Neural crest cell (in vitro differentiated cells): Measurements from ENCODE around the gene HOXD8. TPM values are rescaled to one million over a fixed set of nuclear protein-coding genes. Genes with fewer than 3 reads are reported as not detected.
A peak's percentile ranks its signal among the peaks of the same experiment; 100 is the strongest.

ENCODE experiments used
- DNase-seq: peaks from one replicate; pipeline ENCODE4 v3.0.0; 2021; ENCODE audit warnings: low read depth, mixed read lengths, low spot score
- H3K27ac Mint-ChIP-seq: one replicate; pipeline ENCODE4 v1.8.0; 2021; ENCODE audit warnings: mild to moderate bottlenecking, mixed read lengths; ENCODE audit not compliant: unreplicated experiment
- H3K27me3 Mint-ChIP-seq: 2 replicates; pipeline ENCODE4 v1.8.0; 2021; ENCODE audit warnings: low read depth, mild to moderate bottlenecking, mixed read lengths
- H3K36me3 Mint-ChIP-seq: 2 replicates; pipeline ENCODE4 v1.8.0; 2021; ENCODE audit warnings: low read depth, mild to moderate bottlenecking, mixed read lengths
- H3K4me1 Mint-ChIP-seq: 2 replicates; pipeline ENCODE4 v1.8.0; 2021; ENCODE audit warnings: mixed read lengths
- H3K4me3 Mint-ChIP-seq: one replicate; pipeline ENCODE4 v1.8.0; 2021; ENCODE audit warnings: mild to moderate bottlenecking, mixed read lengths
- H3K9me3 Mint-ChIP-seq: 2 replicates; pipeline ENCODE4 v1.8.0; 2021; ENCODE audit warnings: mixed read lengths
- CTCF ChIP-seq: fragments of 200-600 bp; sonication (generic); conservative IDR thresholded peaks from 2 replicates; pipeline ENCODE4 v1.5.0; 2021; ENCODE audit warnings: antibody characterized with exemption, mild to moderate bottlenecking
- total RNA-seq: library from RNA; stranded (reverse); gene quantifications from 2 replicates; pipeline ENCODE4 v1.2.1, GENCODE V29; 2021

The HOXD8 gene
- total RNA-seq, 1 donor from 2014 or later = not detected

- Mint-ChIP-seq H3K27ac (no peak overlapping the region), H3K9me3 (no peaks in the 10 kb centered on the region), H3K36me3 (peaks cover 6% of the 10 kb centered on the region), H3K4me3 (peak overlapping the region; percentile 66), H3K27me3 (peaks cover 96% of the 10 kb centered on the region), H3K4me1 (peaks cover 13% of the 10 kb centered on the region)
- no peak for TF ChIP-seq CTCF
- no peak for DNase-seq
Observed at GRCh38 chr2:176081837-176082524, 47.5 kb upstream of the HOXD8 start.

- Mint-ChIP-seq H3K9me3 (no peaks in the 10 kb centered on the region), H3K36me3 (peaks cover 6% of the 10 kb centered on the region), H3K27ac (no peak overlapping the region), H3K27me3 (peaks cover 96% of the 10 kb centered on the region), H3K4me3 (peak overlapping the region; percentile 66), H3K4me1 (peaks cover 13% of the 10 kb centered on the region)
- no peak for TF ChIP-seq CTCF
- no peak for DNase-seq
Observed at GRCh38 chr2:176082525-176082823, 47.0 kb upstream of the HOXD8 start.

- Mint-ChIP-seq H3K4me3 (peak overlapping the region; percentile 66), H3K36me3 (peaks cover 6% of the 10 kb centered on the region), H3K27me3 (peaks cover 98% of the 10 kb centered on the region), H3K4me1 (peaks cover 16% of the 10 kb centered on the region), H3K27ac (no peak overlapping the region), H3K9me3 (no peaks in the 10 kb centered on the region)
- DNase-seq = no peak
- no peak for TF ChIP-seq CTCF
Observed at GRCh38 chr2:176082824-176083751, 46.4 kb upstream of the HOXD8 start.

- H3K27ac Mint-ChIP-seq = no peak within 1 kb of the TSS
- DNase-seq = no peak
- peak within 1 kb of the TSS; percentile 66 for H3K4me3 Mint-ChIP-seq
Observed at GRCh38 chr2:176083796-176084261, 45.7 kb upstream of the HOXD8 start, which contains the start of gene EVX2. EVX2 (minus strand) TSS chr2:176083962; CDS start chr2:176083776, 186 bp downstream.

More at GRCh38 chr2:176083796-176084261, 45.7 kb upstream of the HOXD8 start, which contains the start of gene EVX2:
- peaks cover 98% of the 10 kb centered on the region for H3K27me3 Mint-ChIP-seq
- peaks cover 8% of the 10 kb centered on the region for H3K36me3 Mint-ChIP-seq
- H3K4me1 Mint-ChIP-seq = peaks cover 19% of the 10 kb centered on the region
- no peaks in the 10 kb centered on the region for H3K9me3 Mint-ChIP-seq
- TF ChIP-seq CTCF = no peak
